LoVo (cell line): Measurements from ENCODE around the gene CATSPER3.
A peak's percentile ranks its signal among the peaks of the same experiment; 100 is the strongest.

Source experiments
- DNase-seq: peaks from one replicate; pipeline ENCODE4 v3.0.0-alpha.2; 2016; ENCODE audit warnings: low spot score

The CATSPER3 gene

GRCh38 chr5:135010502-135011354 is 43.0 kb downstream of the CATSPER3 start:
- DNase-seq: no peak

GRCh38 chr5:135011355-135012032 is 43.8 kb downstream of the CATSPER3 start:
- DNase-seq: no peak

GRCh38 chr5:135012033-135012588 is 44.4 kb downstream of the CATSPER3 start:
- no peak for DNase-seq

- no peak for DNase-seq
These were observed 45.3 kb downstream of the CATSPER3 start for GRCh38 chr5:135012951-135013391.

GRCh38 chr5:135013445-135013844 is 45.7 kb downstream of the CATSPER3 start:
- DNase-seq: no peak

GRCh38 chr5:135013947-135014570 is 46.4 kb downstream of the CATSPER3 start:
- no peak for DNase-seq

- DNase-seq: no peak
These were observed 48.2 kb downstream of the CATSPER3 start for GRCh38 chr5:135015942-135016341.

- no peak for DNase-seq
These were observed 49.2 kb downstream of the CATSPER3 start for GRCh38 chr5:135016861-135017290.

GRCh38 chr5:135018457-135018856 is 50.8 kb downstream of the CATSPER3 start:
- DNase-seq: no peak

GRCh38 chr5:135019314-135019713 is 51.6 kb downstream of the CATSPER3 start:
- no peak for DNase-seq

GRCh38 chr5:135020111-135020895 is 52.6 kb downstream of the CATSPER3 start:
- no peak for DNase-seq

- DNase-seq: peak; percentile 30
These were observed 57.4 kb downstream of the CATSPER3 start for GRCh38 chr5:135024956-135025729.

- no peak for DNase-seq
These were observed 58.3 kb downstream of the CATSPER3 start for GRCh38 chr5:135025730-135026644.

- DNase-seq: no peak
These were observed 59.0 kb downstream of the CATSPER3 start for GRCh38 chr5:135026645-135027265.

- DNase-seq: no peak
These were observed 59.6 kb downstream of the CATSPER3 start for GRCh38 chr5:135027266-135027696.

- no peak for DNase-seq
These were observed 60.2 kb downstream of the CATSPER3 start for GRCh38 chr5:135027697-135028615.

GRCh38 chr5:135028791-135029476 is 61.2 kb downstream of the CATSPER3 start:
- DNase-seq: no peak
